Astrocyte (in vitro differentiated cells and primary cell): Measurements from ENCODE around the gene GPR153. TPM values are rescaled to one million over a fixed set of nuclear protein-coding genes. Genes with fewer than 3 reads are reported as not detected.

Source experiments
- DNase-seq: peaks from one replicate; pipeline ENCODE4 v3.0.0-alpha.2; 2010; ENCODE audit warnings: low read depth
- FAIRE-seq: peaks from 2 replicates; lab custom pipeline; 2011; peaks lifted over from hg19 to GRCh38; lab: Jason Lieb, UNC
- H2AFZ ChIP-seq: 2 replicates; pipeline ENCODE4 v1.6.0; 2012; ENCODE audit warnings: low read depth, low read length, inconsistent platforms
- H3K27ac ChIP-seq: 2 replicates; pipeline ENCODE4 v1.5.1; 2011; ENCODE audit warnings: low read depth, low read length, inconsistent platforms
- H3K27me3 ChIP-seq: 2 replicates; pipeline ENCODE4 v1.6.0; 2011; ENCODE audit warnings: low read length, inconsistent platforms; ENCODE audit not compliant: insufficient read depth
- H3K36me3 ChIP-seq: 2 replicates; pipeline ENCODE4 v1.5.1; 2011; ENCODE audit warnings: low read length, inconsistent platforms; ENCODE audit not compliant: insufficient read depth
- H3K4me1 ChIP-seq: 2 replicates; pipeline ENCODE4 v1.5.1; 2011; ENCODE audit warnings: low read length, inconsistent platforms; ENCODE audit not compliant: insufficient read depth
- H3K4me2 ChIP-seq: 2 replicates; pipeline ENCODE4 v1.6.0; 2012; ENCODE audit warnings: low read length, inconsistent platforms
- H3K4me3 ChIP-seq: 2 replicates; pipeline ENCODE4 v1.5.1; 2011; ENCODE audit warnings: low read depth, mild to moderate bottlenecking, low read length, inconsistent platforms; ENCODE audit not compliant: insufficient read depth
- H3K79me2 ChIP-seq: 2 replicates; pipeline ENCODE4 v1.6.0; 2012; ENCODE audit warnings: mild to moderate bottlenecking, low read length, inconsistent platforms; ENCODE audit not compliant: insufficient read depth
- H3K9ac ChIP-seq: 2 replicates; pipeline ENCODE4 v1.6.0; 2012; ENCODE audit warnings: mild to moderate bottlenecking, low read length, inconsistent platforms
- H3K9me3 ChIP-seq: 2 replicates; pipeline ENCODE4 v1.5.1; 2012; ENCODE audit warnings: low read depth, mild to moderate bottlenecking, low read length, inconsistent platforms; ENCODE audit not compliant: insufficient read depth
- H4K20me1 ChIP-seq: 2 replicates; pipeline ENCODE4 v1.6.0; 2012; ENCODE audit warnings: low read length, inconsistent platforms; ENCODE audit not compliant: insufficient read depth
- H3K27ac Mint-ChIP-seq: one replicate; pipeline ENCODE4 v1.8.0; 2021; ENCODE audit warnings: mild to moderate bottlenecking, mixed read lengths; ENCODE audit not compliant: unreplicated experiment
- H3K27me3 Mint-ChIP-seq: one replicate; pipeline ENCODE4 v1.8.0; 2021; ENCODE audit warnings: low read depth, mixed read lengths; ENCODE audit not compliant: unreplicated experiment
- H3K36me3 Mint-ChIP-seq: one replicate; pipeline ENCODE4 v1.8.0; 2021; ENCODE audit warnings: low read depth, mixed read lengths; ENCODE audit not compliant: unreplicated experiment
- H3K4me1 Mint-ChIP-seq: one replicate; pipeline ENCODE4 v1.8.0; 2021; ENCODE audit warnings: low read depth, mixed read lengths; ENCODE audit not compliant: unreplicated experiment
- H3K4me3 Mint-ChIP-seq: one replicate; pipeline ENCODE4 v1.8.0; 2021; ENCODE audit warnings: mild to moderate bottlenecking, moderate library complexity, mixed read lengths; ENCODE audit not compliant: unreplicated experiment
- H3K9me3 Mint-ChIP-seq: one replicate; pipeline ENCODE4 v1.8.0; 2021; ENCODE audit warnings: mild to moderate bottlenecking, mixed read lengths; ENCODE audit not compliant: unreplicated experiment
- EZH2 ChIP-seq: IDR thresholded peaks from 2 replicates; pipeline ENCODE4 v1.6.1; 2012; ENCODE audit warnings: mild to moderate bottlenecking, low read length, inconsistent platforms; ENCODE audit not compliant: insufficient read depth
- total RNA-seq: library from RNA; stranded (reverse); gene quantifications from 2 replicates; pipeline ENCODE4 v1.2.1, GENCODE V29; 2021
- TF ChIP-seq, protein P1 (sequence below): IDR thresholded peaks from 2 replicates; pipeline ENCODE4 v1.5.1; 2011; ENCODE audit warnings: low read depth, mild to moderate bottlenecking, inconsistent platforms, low read length, moderate library complexity; ENCODE audit not compliant: insufficient read depth

Gene GPR153
- total RNA-seq, 1 donor from 2014 or later = 3.0 TPM

DNA sequence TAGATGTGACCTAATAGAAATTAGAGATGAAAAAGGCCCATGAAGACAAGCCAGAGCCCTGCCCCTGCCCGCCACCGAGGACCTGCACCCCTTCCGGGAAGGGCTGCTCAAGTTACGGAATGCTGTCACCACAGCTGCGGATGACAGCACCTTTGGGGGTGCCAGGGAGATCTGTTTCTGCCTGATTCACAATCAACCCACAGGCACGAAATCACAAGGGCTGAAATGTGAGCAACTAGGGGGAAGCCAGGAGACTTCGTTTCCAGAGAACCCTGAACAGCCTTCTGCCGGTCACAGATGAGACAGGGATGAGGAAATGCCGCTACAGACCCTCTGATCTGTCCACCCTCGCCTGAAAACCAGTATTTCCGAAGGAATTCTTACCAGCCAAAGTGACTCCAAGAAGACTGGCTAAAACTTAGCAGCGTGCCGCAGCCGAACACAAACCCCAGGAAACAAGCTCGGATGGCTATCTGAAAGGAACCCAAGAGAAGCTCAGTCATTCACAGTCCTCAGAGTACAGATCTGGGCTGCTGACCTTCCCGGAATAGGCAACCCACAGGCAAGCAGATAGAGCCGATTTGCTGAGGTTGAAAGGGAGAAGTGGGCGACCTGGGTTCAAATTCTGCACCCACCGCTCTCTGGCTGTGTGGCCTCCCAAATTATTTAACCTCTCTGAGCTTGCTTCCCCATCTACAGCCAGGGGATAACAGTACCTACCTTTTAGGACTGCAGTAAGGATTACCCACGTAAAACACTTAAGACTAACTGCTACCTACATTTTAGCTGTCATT, 26.2 kb downstream of the GPR153 start:
- peaks cover 13% of the 10 kb centered on the region for H3K4me1 Mint-ChIP-seq
- H3K36me3 Mint-ChIP-seq = peaks cover 9% of the 10 kb centered on the region
- Histone ChIP-seq H2AFZ (peak overlapping the region; percentile 3), H3K4me3 (peak overlapping the region; percentile 83), H3K27me3 (no peaks in the 10 kb centered on the region), H3K27ac (peak overlapping the region; percentile 17), H4K20me1 (peaks cover 23% of the 10 kb centered on the region), H3K9ac (peak overlapping the region; percentile 84), H3K9me3 (no peaks in the 10 kb centered on the region), H3K36me3 (peaks cover 10% of the 10 kb centered on the region), H3K4me2 (peak overlapping the region; percentile 87), H3K79me2 (peaks cover 23% of the 10 kb centered on the region), H3K4me1 (peaks cover 12% of the 10 kb centered on the region)
- H3K27me3 Mint-ChIP-seq = peaks cover 8% of the 10 kb centered on the region
- DNase-seq = peak; percentile 27
- H3K27ac Mint-ChIP-seq = peak overlapping the region; percentile 67
- TF ChIP-seq, protein P1, sequence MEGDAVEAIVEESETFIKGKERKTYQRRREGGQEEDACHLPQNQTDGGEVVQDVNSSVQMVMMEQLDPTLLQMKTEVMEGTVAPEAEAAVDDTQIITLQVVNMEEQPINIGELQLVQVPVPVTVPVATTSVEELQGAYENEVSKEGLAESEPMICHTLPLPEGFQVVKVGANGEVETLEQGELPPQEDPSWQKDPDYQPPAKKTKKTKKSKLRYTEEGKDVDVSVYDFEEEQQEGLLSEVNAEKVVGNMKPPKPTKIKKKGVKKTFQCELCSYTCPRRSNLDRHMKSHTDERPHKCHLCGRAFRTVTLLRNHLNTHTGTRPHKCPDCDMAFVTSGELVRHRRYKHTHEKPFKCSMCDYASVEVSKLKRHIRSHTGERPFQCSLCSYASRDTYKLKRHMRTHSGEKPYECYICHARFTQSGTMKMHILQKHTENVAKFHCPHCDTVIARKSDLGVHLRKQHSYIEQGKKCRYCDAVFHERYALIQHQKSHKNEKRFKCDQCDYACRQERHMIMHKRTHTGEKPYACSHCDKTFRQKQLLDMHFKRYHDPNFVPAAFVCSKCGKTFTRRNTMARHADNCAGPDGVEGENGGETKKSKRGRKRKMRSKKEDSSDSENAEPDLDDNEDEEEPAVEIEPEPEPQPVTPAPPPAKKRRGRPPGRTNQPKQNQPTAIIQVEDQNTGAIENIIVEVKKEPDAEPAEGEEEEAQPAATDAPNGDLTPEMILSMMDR = no peak
- no peak for TF ChIP-seq EZH2
- peak overlapping the region; percentile 91 for H3K4me3 Mint-ChIP-seq
- FAIRE-seq = no peak
- H3K9me3 Mint-ChIP-seq = no peaks in the 10 kb centered on the region

DNA sequence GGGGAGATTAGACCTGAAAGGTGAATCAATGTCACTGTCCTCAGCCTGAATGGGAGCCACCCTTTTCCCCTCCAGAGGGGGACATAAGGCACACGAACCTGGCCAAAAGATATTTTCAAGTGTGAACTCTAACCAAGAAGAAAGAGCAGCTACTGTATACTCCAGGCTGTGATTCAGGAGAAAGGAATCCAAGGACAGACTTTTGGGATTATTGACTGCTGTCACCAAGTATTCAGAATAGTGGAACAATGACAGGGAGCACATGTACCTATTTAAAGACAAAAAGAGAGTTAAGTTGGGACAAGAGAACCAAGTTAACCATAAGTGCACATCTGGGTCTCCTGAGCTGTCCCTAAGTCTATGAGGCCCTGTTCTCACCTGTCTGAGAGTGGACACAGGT, 27.5 kb downstream of the GPR153 start:
- no peak overlapping the region for H3K9ac ChIP-seq
- H3K36me3 ChIP-seq = peaks cover 10% of the 10 kb centered on the region
- H3K27ac ChIP-seq = no peak overlapping the region
- H3K27me3 ChIP-seq = no peaks in the 10 kb centered on the region
- FAIRE-seq (no peak), DNase-seq (no peak)
- no peak overlapping the region for H3K4me3 ChIP-seq
- H3K79me2 ChIP-seq = peaks cover 23% of the 10 kb centered on the region
- H3K4me1 ChIP-seq = peaks cover 12% of the 10 kb centered on the region
- Mint-ChIP-seq H3K4me3 (peak overlapping the region; percentile 34), H3K4me1 (peaks cover 13% of the 10 kb centered on the region), H3K27ac (no peak overlapping the region), H3K27me3 (no peaks in the 10 kb centered on the region), H3K9me3 (no peaks in the 10 kb centered on the region), H3K36me3 (peaks cover 9% of the 10 kb centered on the region)
- TF ChIP-seq, protein P1 = no peak
- TF ChIP-seq EZH2 = no peak
- H4K20me1 ChIP-seq = peaks cover 25% of the 10 kb centered on the region
- no peak overlapping the region for H3K4me2 ChIP-seq
- H3K9me3 ChIP-seq = no peaks in the 10 kb centered on the region
- no peak overlapping the region for H2AFZ ChIP-seq

DNA sequence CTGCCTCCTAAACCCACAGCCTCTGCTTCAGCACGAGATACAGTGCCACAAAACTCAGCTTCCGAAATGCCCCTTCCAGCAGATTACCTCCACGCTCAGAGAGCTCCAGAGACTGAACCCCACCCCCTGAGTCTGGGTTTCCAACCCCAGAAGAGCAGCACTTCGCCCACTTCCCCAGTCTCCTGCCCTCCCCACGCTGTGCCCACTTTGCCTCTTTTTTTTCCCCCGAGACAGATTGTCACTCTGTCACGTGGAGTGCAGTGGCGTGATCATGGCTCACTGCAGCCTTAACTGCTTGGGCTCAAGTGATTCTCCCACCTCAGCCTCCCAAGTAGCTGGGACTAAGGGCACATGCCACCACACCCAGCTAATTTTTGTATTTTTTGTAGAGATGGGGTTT, 35.2 kb downstream of the GPR153 start:
- no peak overlapping the region for H3K9ac ChIP-seq
- H3K27ac Mint-ChIP-seq = no peak overlapping the region
- H3K27me3 ChIP-seq = no peaks in the 10 kb centered on the region
- TF ChIP-seq EZH2 = no peak
- TF ChIP-seq, protein P1 = no peak
- no peaks in the 10 kb centered on the region for H3K9me3 ChIP-seq
- no peaks in the 10 kb centered on the region for H3K79me2 ChIP-seq
- no peaks in the 10 kb centered on the region for H3K9me3 Mint-ChIP-seq
- no peak for FAIRE-seq
- H3K4me1 Mint-ChIP-seq = peaks cover 2% of the 10 kb centered on the region
- H3K4me1 ChIP-seq = no peaks in the 10 kb centered on the region
- H3K36me3 Mint-ChIP-seq = peaks cover 7% of the 10 kb centered on the region
- H3K36me3 ChIP-seq = peaks cover 14% of the 10 kb centered on the region
- no peak overlapping the region for H3K4me2 ChIP-seq
- H3K27me3 Mint-ChIP-seq = no peaks in the 10 kb centered on the region
- no peak for DNase-seq
- no peak overlapping the region for H3K27ac ChIP-seq
- no peak overlapping the region for H3K4me3 Mint-ChIP-seq
- no peak overlapping the region for H3K4me3 ChIP-seq
- H2AFZ ChIP-seq = no peak overlapping the region
- H4K20me1 ChIP-seq = peaks cover 30% of the 10 kb centered on the region
